ENCODE results near the gene ADAMTSL2.

Gene ADAMTSL2

GRCh38 chr9:133575186-133576030, 40.9 kb downstream of the ADAMTSL2 start:
- DNase-seq (ENCODE audit: low read depth in 2 of 2), result no peak

- no peak for DNase-seq (ENCODE audit: low read depth in 2 of 2)
Observed at GRCh38 chr9:133576031-133576874, 41.7 kb downstream of the ADAMTSL2 start.

- DNase-seq (ENCODE audit: low read depth in 2 of 2), result no peak
Observed at GRCh38 chr9:133576875-133577736, 42.6 kb downstream of the ADAMTSL2 start.

GRCh38 chr9:133577737-133578112, 43.2 kb downstream of the ADAMTSL2 start:
- DNase-seq (ENCODE audit: low read depth in 2 of 2), result no peak

GRCh38 chr9:133578524-133579441, 44.3 kb downstream of the ADAMTSL2 start:
- DNase-seq (ENCODE audit: low read depth in 2 of 2), result no peak

- DNase-seq (ENCODE audit: low read depth in 2 of 2), result no peak
Observed at GRCh38 chr9:133579601-133580418, 45.3 kb downstream of the ADAMTSL2 start.

GRCh38 chr9:133580419-133580738, 45.9 kb downstream of the ADAMTSL2 start:
- DNase-seq (ENCODE audit: low read depth in 2 of 2), result no peak

- no peak for DNase-seq (ENCODE audit: low read depth in 2 of 2)
Observed at GRCh38 chr9:133581011-133581410, 46.5 kb downstream of the ADAMTSL2 start.

GRCh38 chr9:133581513-133582343, 47.2 kb downstream of the ADAMTSL2 start:
- DNase-seq (ENCODE audit: low read depth in 2 of 2), result no peak

GRCh38 chr9:133582501-133583045, 48.1 kb downstream of the ADAMTSL2 start:
- no peak for DNase-seq (ENCODE audit: low read depth in 2 of 2)

- no peak for DNase-seq (ENCODE audit: low read depth in 2 of 2)
Observed at GRCh38 chr9:133583111-133583510, 48.6 kb downstream of the ADAMTSL2 start.

GRCh38 chr9:133583586-133583985, 49.1 kb downstream of the ADAMTSL2 start:
- DNase-seq (ENCODE audit: low read depth in 2 of 2), result no peak

GRCh38 chr9:133584167-133584558, 49.7 kb downstream of the ADAMTSL2 start:
- DNase-seq (ENCODE audit: low read depth in 2 of 2), result no peak

GRCh38 chr9:133584559-133585476, 50.3 kb downstream of the ADAMTSL2 start:
- DNase-seq (ENCODE audit: low read depth in 2 of 2), result no peak

- DNase-seq (ENCODE audit: low read depth in 2 of 2), result no peak
Observed at GRCh38 chr9:133585481-133586351, 51.2 kb downstream of the ADAMTSL2 start.

GRCh38 chr9:133587051-133587450, 52.5 kb downstream of the ADAMTSL2 start:
- no peak for DNase-seq (ENCODE audit: low read depth in 2 of 2)

GRCh38 chr9:133587466-133587865, 53.0 kb downstream of the ADAMTSL2 start:
- no peak for DNase-seq (ENCODE audit: low read depth in 2 of 2)

Measured in activated CD4-positive, alpha-beta T cell treated with anti-CD3 and anti-CD28 coated beads for 24 hours (primary cell).